GM23248 (cell line): ENCODE data around the gene HNMT.

Experiments
- EZH2 ChIP-seq: fragments of 200-600 bp; sonication (generic); IDR thresholded peaks from 2 replicates; pipeline ENCODE4 v1.6.1; 2018; ENCODE audit warnings: antibody characterized with exemption, mild to moderate bottlenecking; ENCODE audit not compliant: insufficient read depth, poor library complexity, severe bottlenecking
- EZH2phosphoT487 ChIP-seq: fragments of 200-600 bp; sonication (generic); IDR thresholded peaks from 2 replicates; pipeline ENCODE4 v1.6.1; 2018; ENCODE audit warnings: antibody characterized with exemption, moderate library complexity, mild to moderate bottlenecking, low read depth; ENCODE audit not compliant: insufficient read depth

- TF ChIP-seq EZH2: no peak
- no peak for TF ChIP-seq EZH2phosphoT487
Measured at GRCh38 chr2:137973280-137973679, 9.0 kb downstream of the HNMT start.
